GM23248 (cell line): Measurements from ENCODE around the gene WIPF2. TPM values are rescaled to one million over a fixed set of nuclear protein-coding genes. Genes with fewer than 3 reads are reported as not detected.
"Not testable (repeated sequence)": the region's sequence is repeated elsewhere in the genome, so short reads cannot be mapped to it uniquely, and the experiment has no call there.

Source experiments
- DNase-seq: peaks from one replicate; pipeline ENCODE4 v3.0.0-alpha.2; 2015
- H2AFZ ChIP-seq: fragments of 200-600 bp; sonication (generic); 2 replicates; pipeline ENCODE4 v1.6.1; 2016; ENCODE audit warnings: antibody characterized with exemption
- H3F3A ChIP-seq: fragments of 200-600 bp; sonication (generic); 2 replicates; pipeline ENCODE4 v1.6.1; 2016; ENCODE audit warnings: mild to moderate bottlenecking, antibody characterized with exemption, mixed run types; ENCODE audit not compliant: insufficient read depth
- H3K27ac ChIP-seq: fragments of 200-600 bp; sonication (generic); 2 replicates; pipeline ENCODE4 v1.5.1; 2016; ENCODE audit warnings: mild to moderate bottlenecking
- H3K27me3 ChIP-seq: fragments of 200-600 bp; sonication (generic); replicated peaks from 2 replicates; pipeline ENCODE4 v1.6.1; 2016; ENCODE audit warnings: mild to moderate bottlenecking; ENCODE audit not compliant: insufficient read depth
- H3K36me3 ChIP-seq: fragments of 200-600 bp; sonication (generic); 2 replicates; pipeline ENCODE4 v1.6.1; 2016; ENCODE audit warnings: low read depth, mild to moderate bottlenecking
- H3K4me1 ChIP-seq: fragments of 200-600 bp; sonication (generic); 2 replicates; pipeline ENCODE4 v1.6.1; 2016; ENCODE audit warnings: mild to moderate bottlenecking; ENCODE audit not compliant: insufficient read depth
- H3K4me2 ChIP-seq: fragments of 200-600 bp; sonication (generic); one replicate; pipeline ENCODE4 v1.6.1; 2016; ENCODE audit warnings: mild to moderate bottlenecking; ENCODE audit not compliant: unreplicated experiment
- H3K4me3 ChIP-seq: fragments of 200-600 bp; sonication (generic); 2 replicates; pipeline ENCODE4 v1.5.1; 2016; ENCODE audit warnings: mild to moderate bottlenecking
- H3K79me2 ChIP-seq: fragments of 200-600 bp; sonication (generic); 2 replicates; pipeline ENCODE4 v1.6.1; 2016; ENCODE audit warnings: mild to moderate bottlenecking; ENCODE audit not compliant: insufficient read depth
- H3K9ac ChIP-seq: fragments of 200-600 bp; sonication (generic); 2 replicates; pipeline ENCODE4 v1.6.1; 2016; ENCODE audit warnings: mild to moderate bottlenecking
- H3K9me2 ChIP-seq: fragments of 200-600 bp; sonication (generic); 2 replicates; pipeline ENCODE4 v1.6.1; 2016; ENCODE audit warnings: mixed run types, mild to moderate bottlenecking, moderate library complexity; ENCODE audit not compliant: insufficient read depth
- H3K9me3 ChIP-seq: fragments of 200-600 bp; sonication (generic); one replicate; pipeline ENCODE4 v1.6.1; 2017; ENCODE audit warnings: low read depth
- H4K20me1 ChIP-seq: fragments of 200-600 bp; sonication (generic); 2 replicates; pipeline ENCODE4 v1.6.0; 2016; ENCODE audit not compliant: insufficient read depth
- EZH2 ChIP-seq: fragments of 200-600 bp; sonication (generic); IDR thresholded peaks from 2 replicates; pipeline ENCODE4 v1.6.1; 2018; ENCODE audit warnings: antibody characterized with exemption, mild to moderate bottlenecking; ENCODE audit not compliant: insufficient read depth, poor library complexity, severe bottlenecking
- EZH2phosphoT487 ChIP-seq: fragments of 200-600 bp; sonication (generic); IDR thresholded peaks from 2 replicates; pipeline ENCODE4 v1.6.1; 2018; ENCODE audit warnings: antibody characterized with exemption, moderate library complexity, mild to moderate bottlenecking, low read depth; ENCODE audit not compliant: insufficient read depth
- WGBS, 2 experiments: methylation state at CpG; one replicate each; pipeline ENCODE4 v1.1.6; 2015 to 2017; ENCODE audit warnings: low lambda C conversion rate in 2 of 2, low coverage in 1 of 2; ENCODE audit errors: missing lambda C conversion rate in 2 of 2; 5-methylcytosine and 5-hydroxymethylcytosine counted together
- in situ Hi-C: fragments of 300-500 bp; cut with MboI; formaldehyde crosslinking; loops from 2 replicates; pipeline ENCODE4 v1.15.0; 2020
- polyA plus RNA-seq: library from polyadenylated mRNA; unstranded; fragments of >200 nt; fragmentation: Nextera tagmentation; extraction: Ambion mirVana; gene quantifications from 2 replicates; pipeline ENCODE4 v1.2.1, GENCODE V29; 2016
- total RNA-seq: library from RNA; depleted of rRNA; stranded (reverse); fragments of >200 nt; shearing (Covaris generic); gene quantifications from 2 replicates; pipeline ENCODE4 v1.2.3, GENCODE V29; 2014

WIPF2 gene
- total and polyA plus RNA-seq, 2 experiments from 2014 or later: 5.9 to 20.5 TPM

GRCh38 chr17:40224718-40225550 lies 5.8 kb downstream of the WIPF2 start:
- peaks cover 92% of the 10 kb centered on the region for H3K79me2 ChIP-seq
- H3K4me1 ChIP-seq: peaks cover 20% of the 10 kb centered on the region
- peak overlapping the region; percentile 67 for H3K4me2 ChIP-seq

GRCh38 chr17:40229146-40229545 lies 10.0 kb downstream of the WIPF2 start:
- WGBS, 2 experiments: 91 to 92% methylated on average over 12 to 14 of the region's 14 CpGs
- H3K9ac ChIP-seq, H3K4me3 ChIP-seq, H4K20me1 ChIP-seq, H3K4me2 ChIP-seq, H3K9me2 ChIP-seq, H3K9me3 ChIP-seq, DNase-seq, H3K27me3 ChIP-seq, in situ Hi-C loops, H2AFZ ChIP-seq, H3K27ac ChIP-seq: not testable (repeated sequence)
- Histone ChIP-seq H3K79me2 (peaks cover 99% of the 10 kb centered on the region), H3K36me3 (peaks cover 14% of the 10 kb centered on the region; the same call in 1 of the 2 replicates), H3F3A (peaks cover 18% of the 10 kb centered on the region), H3K4me1 (peaks cover 16% of the 10 kb centered on the region)

More at GRCh38 chr17:40224718-40225550, 5.8 kb downstream of the WIPF2 start:
- WGBS, 2 experiments: 4 to 9% methylated on average over 5 of the region's 5 CpGs
- peak overlapping the region; percentile 80 for H3K27ac ChIP-seq
- no peaks in the 10 kb centered on the region for H3K27me3 ChIP-seq
- no peaks in the 10 kb centered on the region for H3K9me3 ChIP-seq
- H4K20me1 ChIP-seq: peaks cover 5% of the 10 kb centered on the region; the same call in 1 of the 2 replicates
- peak overlapping the region; percentile 12 for H3K9ac ChIP-seq
- peak overlapping the region; percentile 53; the same call in 1 of the 2 replicates for H2AFZ ChIP-seq
- H3F3A ChIP-seq: peaks cover 24% of the 10 kb centered on the region
- no peaks in the 10 kb centered on the region for H3K9me2 ChIP-seq
- H3K36me3 ChIP-seq: no peaks in the 10 kb centered on the region
- no peak for TF ChIP-seq EZH2phosphoT487
- TF ChIP-seq EZH2: no peak
- in situ Hi-C loops: no loop called here
- peak overlapping the region; percentile 38; the same call in 1 of the 2 replicates for H3K4me3 ChIP-seq
- peak; percentile 90 for DNase-seq

- no peak overlapping the region for H3K4me3 ChIP-seq
- peaks cover 100% of the 10 kb centered on the region for H3K79me2 ChIP-seq
- no peak overlapping the region for H3K4me2 ChIP-seq
- H3K4me1 ChIP-seq: peaks cover under 1% of the 10 kb centered on the region
- H3K27me3 ChIP-seq: no peaks in the 10 kb centered on the region
- H4K20me1 ChIP-seq: peaks cover 5% of the 10 kb centered on the region; the same call in 1 of the 2 replicates
- no peak overlapping the region for H3K27ac ChIP-seq
- no peaks in the 10 kb centered on the region for H3K9me3 ChIP-seq
- WGBS, 2 experiments: 69% methylated on average over 3 of the region's 3 CpGs
- H3K36me3 ChIP-seq: peaks cover 14% of the 10 kb centered on the region; the same call in 1 of the 2 replicates
- H3K9me2 ChIP-seq: no peaks in the 10 kb centered on the region
- no peak for DNase-seq
- no peak for TF ChIP-seq EZH2phosphoT487
- in situ Hi-C loops: no loop called here
- H2AFZ ChIP-seq: no peak overlapping the region
- H3K9ac ChIP-seq: no peak overlapping the region
- peaks cover 2% of the 10 kb centered on the region for H3F3A ChIP-seq
Observed at GRCh38 chr17:40230670-40231069, 11.6 kb downstream of the WIPF2 start.

- WGBS, 2 experiments: 94 to 99% methylated on average over 3 to 4 of the region's 4 CpGs
- H3K4me2 ChIP-seq, DNase-seq, H3K9ac ChIP-seq, H3F3A ChIP-seq, H3K4me3 ChIP-seq, in situ Hi-C loops, H2AFZ ChIP-seq, H4K20me1 ChIP-seq, H3K27ac ChIP-seq, H3K4me1 ChIP-seq, H3K9me3 ChIP-seq, H3K27me3 ChIP-seq, H3K9me2 ChIP-seq: not testable (repeated sequence)
- Histone ChIP-seq H3K79me2 (peaks cover 99% of the 10 kb centered on the region), H3K36me3 (peaks cover 14% of the 10 kb centered on the region; the same call in 1 of the 2 replicates)
Observed at GRCh38 chr17:40231928-40232327, 12.8 kb downstream of the WIPF2 start.
